VCaP (cell line): ENCODE measurements around the gene DKC1.

Experiments
- H3K27ac ChIP-seq: fragments of 450-650 bp; 2 replicates; pipeline ENCODE4 v1.5.1; 2017
- TF ChIP-seq, protein P1 (sequence below): fragments of 450-650 bp; conservative IDR thresholded peaks from 2 replicates; pipeline ENCODE4 v1.5.1; 2017; ENCODE audit warnings: mild to moderate bottlenecking, moderate library complexity

Gene DKC1

DNA sequence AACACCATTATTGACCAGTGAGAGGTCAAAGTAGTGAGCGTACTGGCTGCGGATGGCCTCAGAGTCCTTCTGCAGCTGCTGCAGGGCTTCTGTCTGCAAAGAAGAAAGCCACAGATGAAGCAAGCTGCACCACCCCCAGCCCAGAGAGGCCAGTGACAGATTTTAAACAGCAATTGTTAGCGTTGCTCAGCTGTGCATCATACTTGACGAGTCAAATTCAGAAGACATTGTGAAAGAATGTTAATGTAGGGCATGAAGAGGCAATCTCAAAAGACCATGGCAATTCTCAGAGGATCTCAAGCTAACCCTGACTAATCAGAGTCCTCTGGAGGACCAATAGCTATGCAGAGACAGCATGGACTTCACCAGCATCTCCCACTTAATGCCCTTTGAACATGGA lies 16.6 kb downstream of the DKC1 start:
- H3K27ac ChIP-seq, result no peak overlapping the region
- TF ChIP-seq, protein P1, sequence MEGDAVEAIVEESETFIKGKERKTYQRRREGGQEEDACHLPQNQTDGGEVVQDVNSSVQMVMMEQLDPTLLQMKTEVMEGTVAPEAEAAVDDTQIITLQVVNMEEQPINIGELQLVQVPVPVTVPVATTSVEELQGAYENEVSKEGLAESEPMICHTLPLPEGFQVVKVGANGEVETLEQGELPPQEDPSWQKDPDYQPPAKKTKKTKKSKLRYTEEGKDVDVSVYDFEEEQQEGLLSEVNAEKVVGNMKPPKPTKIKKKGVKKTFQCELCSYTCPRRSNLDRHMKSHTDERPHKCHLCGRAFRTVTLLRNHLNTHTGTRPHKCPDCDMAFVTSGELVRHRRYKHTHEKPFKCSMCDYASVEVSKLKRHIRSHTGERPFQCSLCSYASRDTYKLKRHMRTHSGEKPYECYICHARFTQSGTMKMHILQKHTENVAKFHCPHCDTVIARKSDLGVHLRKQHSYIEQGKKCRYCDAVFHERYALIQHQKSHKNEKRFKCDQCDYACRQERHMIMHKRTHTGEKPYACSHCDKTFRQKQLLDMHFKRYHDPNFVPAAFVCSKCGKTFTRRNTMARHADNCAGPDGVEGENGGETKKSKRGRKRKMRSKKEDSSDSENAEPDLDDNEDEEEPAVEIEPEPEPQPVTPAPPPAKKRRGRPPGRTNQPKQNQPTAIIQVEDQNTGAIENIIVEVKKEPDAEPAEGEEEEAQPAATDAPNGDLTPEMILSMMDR, result no peak

DNA sequence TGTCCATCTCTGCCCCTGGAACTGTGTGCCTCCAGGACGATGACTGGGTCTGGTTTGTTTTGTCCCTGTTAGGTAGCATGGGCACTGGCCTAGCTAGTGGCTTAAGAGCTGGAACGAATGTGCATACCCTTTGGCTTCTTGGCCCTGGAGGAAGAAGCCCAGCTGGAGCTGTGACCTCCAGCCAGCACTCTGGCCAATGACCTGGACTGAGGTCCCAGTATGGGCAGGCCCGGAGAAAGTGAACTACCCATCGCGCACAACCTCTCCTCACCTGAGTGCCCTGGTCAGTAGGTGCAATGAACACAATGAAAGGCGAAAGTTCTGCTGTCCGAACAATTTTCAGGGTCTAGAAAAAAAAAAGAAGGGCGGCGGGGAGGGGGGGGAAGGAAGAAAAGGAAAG lies 18.3 kb downstream of the DKC1 start:
- TF ChIP-seq, protein P1, result no peak
- no peak overlapping the region for H3K27ac ChIP-seq

DNA sequence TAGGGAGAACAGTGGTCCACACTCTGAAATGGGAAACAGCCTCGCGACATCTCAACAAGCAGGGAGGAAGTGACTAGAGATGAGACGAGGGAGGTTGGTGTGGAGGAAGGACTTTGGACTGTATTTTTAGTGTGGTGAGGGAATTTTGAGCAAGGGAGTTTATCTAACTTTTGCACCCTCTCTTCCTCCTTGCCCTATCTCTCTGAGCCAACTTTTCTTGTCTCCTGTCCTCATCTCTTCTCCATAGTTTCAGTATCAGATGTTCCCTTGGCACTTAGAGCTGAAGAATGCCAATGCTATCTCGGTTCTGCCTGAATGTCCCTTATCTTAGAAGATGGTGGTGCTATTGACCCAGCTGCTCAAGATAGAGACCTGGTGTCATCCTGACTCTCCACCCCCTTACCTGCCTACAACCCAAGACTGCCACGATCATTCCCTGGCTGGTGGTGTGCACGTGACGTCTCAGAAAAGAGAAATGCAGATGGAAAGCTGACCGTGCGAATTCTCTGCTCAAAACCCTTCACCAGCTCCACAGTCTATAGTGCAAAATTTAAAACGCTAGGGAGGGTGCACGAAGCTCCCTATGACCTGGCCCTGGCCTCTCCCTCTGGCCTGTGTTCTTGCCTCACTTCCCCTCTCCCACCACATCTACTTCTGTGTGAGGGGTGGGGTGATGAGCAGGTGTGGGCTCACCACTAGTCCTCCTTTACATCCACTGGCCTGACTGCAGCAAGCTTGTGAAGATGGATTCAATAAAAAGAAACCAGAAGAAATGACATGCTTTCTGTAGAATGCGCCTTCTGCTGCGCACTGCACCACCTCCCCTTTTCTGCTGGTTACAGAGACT lies 21.7 kb downstream of the DKC1 start:
- TF ChIP-seq, protein P1, result no peak
- no peak overlapping the region for H3K27ac ChIP-seq

DNA sequence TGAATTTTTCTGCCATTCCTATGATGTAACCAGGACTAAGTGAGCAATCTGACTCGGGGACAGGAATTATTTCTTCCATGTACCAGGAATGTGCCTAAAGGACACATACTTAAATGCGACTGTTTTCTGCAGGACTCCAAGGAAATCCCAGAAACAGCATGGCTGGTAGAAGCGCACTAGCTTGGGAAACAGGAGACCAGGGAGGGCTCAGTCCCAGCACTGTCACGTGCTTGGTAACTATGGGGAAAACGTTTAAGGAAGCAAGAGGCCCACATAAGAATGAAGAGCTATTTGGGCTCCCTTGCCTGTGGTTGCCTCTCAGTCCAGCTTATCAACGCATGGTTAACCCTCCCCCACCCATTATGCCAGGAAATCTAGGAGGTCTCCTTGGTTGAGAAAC lies 23.1 kb downstream of the DKC1 start:
- TF ChIP-seq, protein P1, result no peak
- H3K27ac ChIP-seq, result no peak overlapping the region

DNA sequence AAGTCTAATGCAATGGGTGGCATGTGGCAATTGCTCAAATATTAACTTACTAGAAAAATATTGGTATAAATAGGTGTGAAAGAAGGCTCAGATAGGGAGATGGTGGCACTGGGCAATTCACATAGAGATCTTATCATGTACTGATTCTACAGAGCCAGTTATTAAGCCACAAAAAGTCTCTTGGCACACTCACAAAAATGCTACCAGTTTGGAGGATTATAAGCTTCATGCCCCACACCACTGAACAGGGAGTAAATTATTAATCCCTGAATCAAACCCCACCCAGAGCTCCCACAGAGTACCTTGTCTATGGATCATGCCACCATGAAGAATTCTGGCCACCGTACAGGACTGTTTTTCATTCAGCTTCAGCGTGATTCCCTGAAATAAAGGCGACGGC lies 28.8 kb downstream of the DKC1 start:
- TF ChIP-seq, protein P1, result no peak
- H3K27ac ChIP-seq, result no peak overlapping the region

DNA sequence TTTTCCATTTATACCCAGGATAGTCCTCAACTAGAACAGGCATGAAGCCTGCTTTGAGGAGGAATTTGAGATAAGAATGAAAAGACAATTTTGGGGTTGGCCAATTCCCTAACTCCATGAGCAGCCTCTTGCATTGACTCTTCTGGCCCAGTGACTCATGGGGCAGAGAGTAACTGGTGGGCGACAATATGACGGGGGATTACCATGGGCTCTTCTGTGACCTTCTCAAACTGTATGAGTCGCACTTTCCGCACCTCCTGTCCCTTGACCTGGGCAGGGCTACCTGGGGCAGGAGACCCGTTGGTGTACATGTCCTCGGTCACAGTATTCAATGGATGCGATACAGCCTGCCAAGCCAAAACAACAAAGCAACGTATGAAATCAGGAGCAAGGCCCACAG lies 29.3 kb downstream of the DKC1 start:
- TF ChIP-seq, protein P1, result no peak
- no peak overlapping the region for H3K27ac ChIP-seq

DNA sequence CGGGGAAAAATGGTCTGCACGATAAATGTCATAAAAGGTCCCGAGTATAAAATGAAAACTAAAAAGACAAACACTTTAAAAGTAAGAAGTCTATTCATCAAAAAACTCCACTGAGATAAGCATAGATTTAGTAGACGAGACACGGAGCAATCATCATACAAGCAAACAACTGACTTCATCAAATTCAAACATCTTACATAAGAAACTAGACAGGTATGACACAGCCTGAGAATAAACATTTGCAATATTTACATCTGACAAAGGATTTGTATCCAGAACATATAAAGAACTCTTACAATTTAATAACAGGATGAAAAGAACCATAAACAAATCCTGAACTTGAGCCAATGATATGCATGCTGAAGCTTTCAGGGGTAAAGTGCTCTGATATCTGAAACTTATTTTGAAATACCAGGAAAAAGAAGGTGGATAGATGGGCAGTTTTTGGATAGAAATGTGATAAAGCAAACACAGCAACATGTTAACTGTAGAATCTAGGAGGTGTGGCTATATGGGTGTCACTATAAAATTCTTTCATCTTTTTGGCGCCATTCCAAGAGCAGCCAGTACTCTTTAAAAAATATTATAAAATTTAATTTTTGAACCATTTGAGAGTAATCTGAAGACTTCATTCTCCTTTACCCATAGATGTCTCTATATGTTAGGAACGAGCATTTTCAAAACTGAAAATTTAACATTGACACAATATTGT lies 30.6 kb downstream of the DKC1 start:
- TF ChIP-seq, protein P1, result no peak
- peak overlapping the region; percentile 5; the same call in 1 of the 2 replicates for H3K27ac ChIP-seq
